Measurements from ENCODE around the gene DIP2C.

The DIP2C gene

DNA sequence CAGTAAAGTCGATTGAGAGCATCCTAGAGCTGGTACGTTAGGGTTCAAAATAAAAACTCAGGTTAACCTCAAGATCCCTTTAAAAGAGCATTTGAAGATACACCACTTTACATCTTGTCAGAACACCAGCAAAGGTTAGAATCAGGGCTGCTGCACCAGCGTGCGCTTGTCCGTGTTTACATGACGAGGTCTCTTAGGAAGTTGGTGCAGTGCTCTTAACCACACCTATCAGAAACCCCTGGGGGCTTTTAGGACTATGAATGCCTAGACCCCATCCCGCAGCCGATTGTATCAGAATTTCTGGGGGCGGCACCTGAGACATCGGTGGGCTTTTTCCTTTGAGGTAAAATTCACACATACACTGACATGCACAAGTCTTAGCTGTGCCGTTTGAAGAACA is 456.6 kb downstream of the DIP2C start:
- no peaks in the 10 kb centered on the region for H3K27me3 ChIP-seq (ENCODE audit: insufficient read depth, low read length)
- no peak overlapping the region for H3K27ac ChIP-seq (ENCODE audit: low read length)
- no peak overlapping the region for H3K9ac ChIP-seq (ENCODE audit: low read depth, low read length)
- H3K36me3 ChIP-seq (ENCODE audit: insufficient read depth, low read depth, low read length) = 0 out of 2 replicates have a peak, but pooled peaks cover 7% of the 10 kb centered on the region
- H3K9me3 ChIP-seq (ENCODE audit: insufficient read depth, low read depth, low read length) = no peaks in the 10 kb centered on the region
- H3K4me3 ChIP-seq (ENCODE audit: low read length) = no peak overlapping the region
- H3K4me1 ChIP-seq (ENCODE audit: insufficient read depth, low read length) = 0 out of 2 replicates have a peak, but pooled peaks cover 4% of the 10 kb centered on the region

DNA sequence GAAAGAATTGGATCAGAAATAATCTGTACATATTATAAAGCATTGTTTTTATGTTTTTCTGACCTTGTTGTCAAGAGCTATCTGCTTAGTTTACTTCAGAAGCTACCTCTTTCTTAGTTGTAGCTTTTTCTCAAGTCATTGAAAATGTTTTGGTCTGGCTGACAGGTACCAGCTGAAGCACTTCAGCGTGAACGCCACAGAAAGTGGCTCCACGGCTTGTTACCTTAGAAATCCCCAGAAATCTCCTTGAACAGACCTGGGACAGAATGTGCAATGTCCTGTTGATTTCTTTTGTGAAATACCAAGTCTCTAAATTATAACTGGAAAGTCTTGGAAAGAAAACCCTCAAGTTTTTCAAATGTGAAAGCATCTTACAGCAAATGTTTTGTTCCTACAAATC is 457.4 kb downstream of the DIP2C start:
- Histone ChIP-seq H3K27ac (ENCODE audit: low read length) (no peak overlapping the region), H3K9me3 (ENCODE audit: insufficient read depth, low read depth, low read length) (no peaks in the 10 kb centered on the region), H3K36me3 (ENCODE audit: insufficient read depth, low read depth, low read length) (0 out of 2 replicates have a peak, but pooled peaks cover 4% of the 10 kb centered on the region)

DNA sequence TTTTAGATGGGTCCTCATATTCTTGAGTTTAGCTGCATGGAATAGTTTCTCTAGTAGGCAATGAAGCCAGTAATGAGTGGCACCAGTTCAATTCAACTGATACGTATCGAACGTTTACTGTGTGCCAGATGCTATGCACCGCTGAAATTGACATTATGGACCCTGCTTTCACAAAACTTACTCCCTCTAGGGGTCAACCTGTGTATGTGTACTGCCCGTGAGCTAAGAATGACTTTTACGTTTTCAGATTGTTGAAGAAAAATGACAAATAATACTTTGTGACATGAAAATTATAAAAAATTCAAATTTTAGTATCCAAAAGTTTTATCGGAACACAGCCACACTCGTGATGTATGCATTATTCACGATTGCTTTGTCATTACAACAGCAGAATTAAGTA is 458.7 kb downstream of the DIP2C start:
- Histone ChIP-seq H3K4me1 (ENCODE audit: insufficient read depth, low read length) (0 out of 2 replicates have a peak, but pooled peaks cover 4% of the 10 kb centered on the region), H3K36me3 (ENCODE audit: insufficient read depth, low read depth, low read length) (no peaks in the 10 kb centered on the region), H3K9me3 (ENCODE audit: insufficient read depth, low read depth, low read length) (no peaks in the 10 kb centered on the region), H3K27me3 (ENCODE audit: insufficient read depth, low read length) (no peaks in the 10 kb centered on the region), H3K4me3 (ENCODE audit: low read length) (no peak overlapping the region), H3K27ac (ENCODE audit: low read length) (no peak overlapping the region), H3K9ac (ENCODE audit: low read depth, low read length) (no peak overlapping the region)

More for the DNA sequence above, 457.4 kb downstream of the DIP2C start:
- Histone ChIP-seq H3K9ac (ENCODE audit: low read depth, low read length) (no peak overlapping the region), H3K4me3 (ENCODE audit: low read length) (no peak overlapping the region), H3K27me3 (ENCODE audit: insufficient read depth, low read length) (no peaks in the 10 kb centered on the region), H3K4me1 (ENCODE audit: insufficient read depth, low read length) (0 out of 2 replicates have a peak, but pooled peaks cover 4% of the 10 kb centered on the region)

DNA sequence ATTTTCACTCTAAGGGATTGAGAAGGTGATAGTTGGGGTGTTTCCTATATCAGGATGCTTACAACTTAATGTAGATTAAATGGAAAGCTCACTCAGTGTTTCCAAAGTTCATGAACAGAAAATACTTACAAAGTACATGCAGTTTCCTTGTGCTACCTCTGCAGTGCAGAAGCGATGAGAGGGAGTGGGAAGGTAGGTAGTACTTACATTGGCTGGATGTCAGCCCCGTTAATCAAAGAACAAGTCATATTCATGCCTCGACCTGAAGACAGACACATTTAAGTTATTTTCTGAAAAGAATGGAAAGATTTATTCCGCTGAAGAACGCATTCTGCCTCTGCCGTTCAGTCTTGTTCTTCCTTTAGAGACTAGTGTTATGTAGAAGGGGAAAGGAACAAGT is 461.1 kb downstream of the DIP2C start:
- H3K4me1 ChIP-seq (ENCODE audit: insufficient read depth, low read length) = 0 out of 2 replicates have a peak, but pooled peaks cover 4% of the 10 kb centered on the region
- no peaks in the 10 kb centered on the region for H3K9me3 ChIP-seq (ENCODE audit: insufficient read depth, low read depth, low read length)
- H3K36me3 ChIP-seq (ENCODE audit: insufficient read depth, low read depth, low read length) = no peaks in the 10 kb centered on the region
- H3K27me3 ChIP-seq (ENCODE audit: insufficient read depth, low read length) = no peaks in the 10 kb centered on the region
- H3K27ac ChIP-seq (ENCODE audit: low read length) = no peak overlapping the region
- no peak overlapping the region for H3K4me3 ChIP-seq (ENCODE audit: low read length)
- H3K9ac ChIP-seq (ENCODE audit: low read depth, low read length) = no peak overlapping the region

DNA sequence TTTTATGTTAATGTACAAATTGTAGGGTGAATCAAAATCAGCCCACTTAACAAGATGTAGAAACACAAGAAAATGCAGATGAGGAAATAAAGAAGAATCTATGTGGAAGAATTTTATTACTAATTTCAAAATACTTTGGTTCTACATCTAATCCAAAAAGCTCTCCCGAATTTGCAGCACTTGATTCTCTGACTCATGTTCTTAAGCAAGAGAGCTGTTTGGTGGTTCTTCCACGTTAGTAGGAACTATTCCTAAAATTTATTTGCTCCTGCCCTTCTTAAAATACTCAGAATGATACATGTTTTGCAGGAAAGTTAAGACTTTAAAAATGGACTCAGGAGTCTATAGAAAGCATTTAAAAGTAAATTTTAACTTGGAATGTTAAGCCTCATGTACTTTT is 462.5 kb downstream of the DIP2C start:
- Histone ChIP-seq H3K9ac (ENCODE audit: low read depth, low read length) (no peak overlapping the region), H3K9me3 (ENCODE audit: insufficient read depth, low read depth, low read length) (no peaks in the 10 kb centered on the region), H3K4me1 (ENCODE audit: insufficient read depth, low read length) (0 out of 2 replicates have a peak, but pooled peaks cover 4% of the 10 kb centered on the region), H3K27ac (ENCODE audit: low read length) (no peak overlapping the region), H3K36me3 (ENCODE audit: insufficient read depth, low read depth, low read length) (no peaks in the 10 kb centered on the region), H3K27me3 (ENCODE audit: insufficient read depth, low read length) (no peaks in the 10 kb centered on the region), H3K4me3 (ENCODE audit: low read length) (no peak overlapping the region)

DNA sequence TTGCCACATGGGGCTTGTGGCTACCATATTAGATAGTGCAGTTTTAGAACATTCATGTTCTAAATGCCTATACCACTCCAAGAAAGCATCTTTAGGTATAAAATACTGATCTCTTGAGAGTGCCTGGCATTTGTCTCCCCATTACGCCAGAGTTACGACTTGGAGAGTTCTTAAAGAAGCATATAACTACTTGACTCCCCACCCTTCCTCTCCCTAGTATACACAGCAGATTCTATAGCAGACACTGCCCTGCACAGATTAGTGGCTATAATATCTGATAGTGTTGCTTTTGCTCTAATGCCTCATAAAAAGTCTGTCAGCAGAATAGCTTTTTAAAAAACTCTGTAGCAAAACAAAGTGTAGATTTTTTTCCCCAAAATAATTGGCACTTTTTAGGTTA is 463.4 kb downstream of the DIP2C start:
- Histone ChIP-seq H3K4me3 (ENCODE audit: low read length) (no peak overlapping the region), H3K9ac (ENCODE audit: low read depth, low read length) (no peak overlapping the region), H3K27me3 (ENCODE audit: insufficient read depth, low read length) (no peaks in the 10 kb centered on the region), H3K9me3 (ENCODE audit: insufficient read depth, low read depth, low read length) (no peaks in the 10 kb centered on the region), H3K4me1 (ENCODE audit: insufficient read depth, low read length) (0 out of 2 replicates have a peak, but pooled peaks cover 4% of the 10 kb centered on the region), H3K36me3 (ENCODE audit: insufficient read depth, low read depth, low read length) (peaks cover 4% of the 10 kb centered on the region; the same call in 1 of the 2 replicates), H3K27ac (ENCODE audit: low read length) (no peak overlapping the region)

DNA sequence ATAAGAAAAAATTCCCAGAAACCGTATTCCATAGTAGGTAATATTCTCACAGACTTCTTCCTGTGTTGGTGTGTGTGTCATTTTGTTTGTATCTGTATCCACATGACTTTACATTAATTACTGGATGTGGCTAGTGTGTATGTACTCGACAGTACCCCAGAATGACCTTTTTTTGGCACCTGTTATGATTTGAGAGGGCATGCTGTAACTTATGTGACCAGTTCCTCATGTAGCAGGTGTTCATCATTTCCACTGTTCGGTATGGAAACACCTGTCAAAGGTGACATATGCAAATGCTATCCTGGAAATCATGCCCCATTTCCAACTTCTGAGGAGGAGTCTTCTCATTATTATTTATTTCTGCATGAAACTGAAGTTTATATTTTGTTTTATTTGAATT is 464.9 kb downstream of the DIP2C start:
- Histone ChIP-seq H3K27me3 (ENCODE audit: insufficient read depth, low read length) (no peaks in the 10 kb centered on the region), H3K27ac (ENCODE audit: low read length) (no peak overlapping the region), H3K9ac (ENCODE audit: low read depth, low read length) (no peak overlapping the region), H3K36me3 (ENCODE audit: insufficient read depth, low read depth, low read length) (peaks cover 6% of the 10 kb centered on the region; the same call in 1 of the 2 replicates), H3K4me3 (ENCODE audit: low read length) (no peak overlapping the region), H3K9me3 (ENCODE audit: insufficient read depth, low read depth, low read length) (no peaks in the 10 kb centered on the region), H3K4me1 (ENCODE audit: insufficient read depth, low read length) (no peaks in the 10 kb centered on the region)

All from iPS-20b (cell line).